Thoracic aorta (tissue), 2 donors: ENCODE data around the gene NPRL2. TPM values are rescaled to one million over a fixed set of nuclear protein-coding genes. Genes with fewer than 3 reads are reported as not detected.
A peak's percentile ranks its signal among the peaks of the same experiment; 100 is the strongest.

Experiments
- ATAC-seq: fragments of 150-250 bp; one replicate; pipeline ENCODE4 v1.8.0; 2017; ENCODE audit warnings: low read depth; ENCODE audit not compliant: insufficient number of reproducible peaks, low FRiP score
- DNase-seq: peaks from one replicate; pipeline ENCODE4 v3.0.0-alpha.2; 2020; ENCODE audit warnings: low spot score
- H3K27ac ChIP-seq, 2 donors: fragments of 200-600 bp; sonication (generic); 1 replicate in 1 of 2; 2 replicates in 1 of 2; pipeline ENCODE4 v1.5.1; 2016; ENCODE audit warnings: mild to moderate bottlenecking in 2 of 2, moderate library complexity in 2 of 2
- H3K27me3 ChIP-seq: fragments of 200-600 bp; sonication (generic); replicated peaks from 2 replicates; pipeline ENCODE4 v1.6.0; 2016; ENCODE audit warnings: mild to moderate bottlenecking; ENCODE audit not compliant: insufficient read depth
- H3K36me3 ChIP-seq: fragments of 200-600 bp; sonication (generic); one replicate; pipeline ENCODE4 v1.5.1; 2016
- H3K4me1 ChIP-seq, 2 donors: fragments of 200-600 bp; sonication (generic); 1 replicate in 1 of 2; 2 replicates in 1 of 2; pipeline versions ENCODE4 v1.5.1 to v1.6.0; 2016; ENCODE audit warnings: low read depth in 2 of 2, mild to moderate bottlenecking in 1 of 2; ENCODE audit not compliant: control insufficient read depth in 1 of 2
- H3K4me3 ChIP-seq: fragments of 200-600 bp; sonication (generic); 2 replicates; pipeline ENCODE4 v1.5.1; 2016; ENCODE audit warnings: mild to moderate bottlenecking
- H3K9me3 ChIP-seq: fragments of 200-600 bp; sonication (generic); 2 replicates; pipeline ENCODE4 v1.5.1; 2016
- CTCF ChIP-seq: fragments of 200-600 bp; sonication (generic); IDR thresholded peaks from one replicate; pipeline ENCODE4 v1.5.1; 2019; ENCODE audit warnings: antibody characterized with exemption
- total RNA-seq, 2 donors: library from RNA; depleted of rRNA; stranded (reverse); fragments of >200 nt; gene quantifications; one replicate each; pipeline versions ENCODE4 v1.1.0 to v1.2.3, GENCODE V29; 2016

The NPRL2 gene
- total RNA-seq, 2 donors from 2014 or later: 15.4 to 21.0 TPM

GRCh38 chr3:50354186-50354764 lies 3.7 kb upstream of the NPRL2 start:
- H3K4me1 ChIP-seq: peaks cover 45 to 62% of the 10 kb centered on the region in 2 donors
- H3K27ac ChIP-seq: no peak overlapping the region
- no peaks in the 10 kb centered on the region for H3K9me3 ChIP-seq
- ATAC-seq (no peak), DNase-seq (no peak)
- TF ChIP-seq CTCF: no peak
- H3K4me3 ChIP-seq: no peak overlapping the region
- H3K36me3 ChIP-seq: peaks cover 38% of the 10 kb centered on the region
- H3K27me3 ChIP-seq: no peaks in the 10 kb centered on the region

DNA sequence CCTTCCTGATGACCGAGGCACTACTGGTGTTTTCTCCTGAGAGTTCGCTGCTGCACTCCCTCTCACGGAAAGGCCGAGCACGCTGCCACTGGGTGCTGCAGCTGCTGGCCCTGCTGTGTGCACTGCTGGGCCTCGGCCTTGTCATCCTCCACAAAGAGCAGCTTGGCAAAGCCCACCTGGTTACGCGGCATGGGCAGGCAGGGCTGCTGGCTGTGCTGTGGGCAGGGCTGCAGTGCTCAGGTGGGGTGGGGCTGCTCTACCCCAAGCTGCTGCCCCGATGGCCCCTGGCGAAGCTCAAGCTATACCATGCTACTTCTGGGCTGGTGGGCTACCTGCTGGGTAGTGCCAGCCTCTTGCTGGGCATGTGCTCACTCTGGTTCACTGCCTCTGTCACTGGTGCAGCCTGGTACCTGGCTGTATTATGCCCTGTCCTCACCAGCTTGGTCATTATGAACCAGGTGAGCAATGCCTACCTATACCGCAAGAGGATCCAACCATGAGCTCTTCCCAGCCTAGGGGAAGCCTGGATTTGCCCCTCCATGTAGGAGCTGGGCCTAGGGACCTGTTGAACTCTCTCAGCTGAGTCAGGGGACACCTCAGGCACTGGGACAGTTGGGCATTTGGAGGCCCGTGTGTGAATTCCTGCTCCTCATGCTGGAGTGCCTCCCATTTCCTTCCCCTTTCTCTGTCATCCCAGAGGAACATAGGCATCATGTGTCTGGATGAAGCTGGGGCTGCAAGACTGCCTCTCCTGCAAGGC lies 2.9 kb upstream of the NPRL2 start:
- H3K27me3 ChIP-seq: no peaks in the 10 kb centered on the region
- no peak overlapping the region for H3K4me3 ChIP-seq
- H3K9me3 ChIP-seq: no peaks in the 10 kb centered on the region
- H3K36me3 ChIP-seq: peaks cover 38% of the 10 kb centered on the region
- ATAC-seq: no peak
- no peak overlapping the region for H3K27ac ChIP-seq
- TF ChIP-seq CTCF: no peak
- H3K4me1 ChIP-seq: peaks cover 42 to 68% of the 10 kb centered on the region in 2 donors
- no peak for DNase-seq

- DNase-seq (no peak), ATAC-seq (no peak)
- no peak overlapping the region for H3K27ac ChIP-seq
- TF ChIP-seq CTCF: no peak
- no peaks in the 10 kb centered on the region for H3K27me3 ChIP-seq
- H3K4me3 ChIP-seq: no peak overlapping the region
- peaks cover 36 to 62% of the 10 kb centered on the region in 2 donors for H3K4me1 ChIP-seq
- H3K36me3 ChIP-seq: peaks cover 43% of the 10 kb centered on the region
- H3K9me3 ChIP-seq: no peaks in the 10 kb centered on the region
These were observed 2.2 kb upstream of the NPRL2 start for GRCh38 chr3:50352781-50353180.

GRCh38 chr3:50351323-50351697 lies 735 bp upstream of the NPRL2 start:
- Histone ChIP-seq H3K27me3 (no peaks in the 10 kb centered on the region), H3K36me3 (peaks cover 40% of the 10 kb centered on the region), H3K27ac (peak overlapping the region; percentile 83 to 91), H3K4me3 (peak overlapping the region; percentile 79), H3K4me1 (peaks cover 21 to 47% of the 10 kb centered on the region in 2 donors), H3K9me3 (no peaks in the 10 kb centered on the region)
- DNase-seq (no peak), ATAC-seq (no peak)
- no peak for TF ChIP-seq CTCF

GRCh38 chr3:50350213-50350526 lies 405 bp downstream of the NPRL2 start:
- H3K27me3 ChIP-seq: no peaks in the 10 kb centered on the region
- H3K4me1 ChIP-seq: peaks cover 16 to 46% of the 10 kb centered on the region in 2 donors
- no peak for TF ChIP-seq CTCF
- H3K36me3 ChIP-seq: peaks cover 32% of the 10 kb centered on the region
- H3K9me3 ChIP-seq: no peaks in the 10 kb centered on the region
- no peak for DNase-seq
- H3K27ac ChIP-seq: peak overlapping the region; percentile 83 to 91
- H3K4me3 ChIP-seq: peak overlapping the region; percentile 79
- ATAC-seq: no peak
